Effector memory CD4-positive, alpha-beta T cell (primary cell): Measurements from ENCODE around the gene CA9.

Source experiments
- DNase-seq, 3 donors: peaks; one replicate each; pipeline ENCODE4 v3.0.0-alpha.2; 2020
- H3K27ac ChIP-seq: 2 replicates; pipeline ENCODE4 v1.7.0; 2013; ENCODE audit warnings: mild to moderate bottlenecking, low read length, moderate library complexity; ENCODE audit not compliant: insufficient read depth, poor library complexity, severe bottlenecking
- H3K27me3 ChIP-seq: replicated peaks from 2 replicates; pipeline ENCODE4 v1.7.0; 2013; ENCODE audit warnings: mild to moderate bottlenecking, low read length; ENCODE audit not compliant: insufficient read depth, control insufficient read depth, poor library complexity, severe bottlenecking
- H3K36me3 ChIP-seq: 2 replicates; pipeline ENCODE4 v1.7.0; 2013; ENCODE audit warnings: mild to moderate bottlenecking, low read length, moderate library complexity; ENCODE audit not compliant: control insufficient read depth, insufficient read depth
- H3K4me1 ChIP-seq: 2 replicates; pipeline ENCODE4 v1.7.0; 2013; ENCODE audit warnings: low read length, mild to moderate bottlenecking; ENCODE audit not compliant: control insufficient read depth, insufficient read depth, poor library complexity, severe bottlenecking
- H3K4me3 ChIP-seq: 2 replicates; pipeline ENCODE4 v1.7.0; 2013; ENCODE audit warnings: low read length, low read depth, mild to moderate bottlenecking; ENCODE audit not compliant: insufficient read depth, poor library complexity, severe bottlenecking
- H3K9me3 ChIP-seq: 2 replicates; pipeline ENCODE4 v1.7.0; 2013; ENCODE audit warnings: mild to moderate bottlenecking, low read length, moderate library complexity; ENCODE audit not compliant: control insufficient read depth

CA9 gene

DNA sequence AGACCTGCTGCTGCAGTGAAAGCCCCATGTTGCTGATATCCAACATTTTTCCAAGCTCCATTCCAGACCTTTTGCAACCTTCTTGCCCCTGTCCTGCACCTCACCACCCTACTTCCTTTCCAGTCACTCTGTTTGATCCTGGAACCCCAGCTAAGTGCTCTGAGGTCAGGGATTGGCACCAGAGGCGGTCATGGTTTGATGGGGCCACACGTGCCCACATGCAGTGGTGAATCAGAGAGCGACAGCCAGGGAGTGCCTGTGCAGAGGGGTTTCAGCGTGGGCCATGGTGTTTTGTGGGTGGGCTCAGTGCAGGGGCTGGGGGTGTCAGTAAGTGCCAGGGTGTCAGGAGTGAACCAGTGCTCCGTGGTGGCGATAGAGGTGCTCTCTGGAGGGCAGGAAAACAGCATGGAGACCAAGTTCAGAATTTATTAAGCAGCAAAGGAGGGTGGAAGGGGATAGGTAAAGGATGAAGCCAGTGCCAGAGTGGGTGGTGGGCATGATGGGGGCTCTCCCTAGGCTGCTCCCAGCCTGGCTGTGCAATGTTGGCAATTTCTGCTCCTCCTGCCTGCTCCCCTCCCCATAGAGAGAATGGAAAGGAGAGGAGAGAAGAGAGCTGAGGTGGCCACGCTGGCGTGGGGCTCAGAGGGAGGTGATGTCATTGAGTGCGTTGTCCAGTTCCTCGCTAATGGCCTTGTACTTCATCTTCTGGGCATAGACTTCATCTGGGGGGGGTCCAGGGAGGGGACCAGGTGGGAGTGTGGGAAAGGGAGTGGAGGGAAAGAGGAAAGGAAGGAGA, 9.0 kb downstream of the CA9 start:
- Histone ChIP-seq H3K4me1 (no peaks in the 10 kb centered on the region), H3K9me3 (no peaks in the 10 kb centered on the region), H3K4me3 (no peak overlapping the region), H3K27me3 (no peaks in the 10 kb centered on the region), H3K27ac (no peak overlapping the region), H3K36me3 (no peaks in the 10 kb centered on the region)
- no peak for DNase-seq

DNA sequence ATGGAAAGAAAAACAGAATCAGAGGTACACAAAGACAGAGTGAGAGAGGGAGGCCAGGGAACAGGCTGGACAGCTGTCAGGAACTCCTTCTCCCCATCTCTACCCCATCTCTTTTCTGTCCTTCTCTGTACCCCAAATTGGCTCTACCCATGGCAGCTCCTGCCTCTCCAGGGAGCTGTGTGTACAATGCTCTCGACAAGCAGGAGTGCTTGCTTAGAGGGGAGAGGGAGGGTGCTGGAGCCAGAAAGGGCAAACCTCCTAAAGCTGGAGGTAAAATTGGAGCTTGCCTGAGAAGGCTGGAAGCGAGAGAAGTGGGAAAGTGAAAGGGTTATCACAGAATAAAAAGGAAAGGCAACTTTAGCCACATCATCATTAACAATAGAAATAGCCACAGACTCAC, 9.6 kb downstream of the CA9 start:
- H3K36me3 ChIP-seq, result no peaks in the 10 kb centered on the region
- no peak overlapping the region for H3K4me3 ChIP-seq
- no peaks in the 10 kb centered on the region for H3K27me3 ChIP-seq
- no peak overlapping the region for H3K27ac ChIP-seq
- H3K9me3 ChIP-seq, result no peaks in the 10 kb centered on the region
- DNase-seq, result no peak
- H3K4me1 ChIP-seq, result no peaks in the 10 kb centered on the region

DNA sequence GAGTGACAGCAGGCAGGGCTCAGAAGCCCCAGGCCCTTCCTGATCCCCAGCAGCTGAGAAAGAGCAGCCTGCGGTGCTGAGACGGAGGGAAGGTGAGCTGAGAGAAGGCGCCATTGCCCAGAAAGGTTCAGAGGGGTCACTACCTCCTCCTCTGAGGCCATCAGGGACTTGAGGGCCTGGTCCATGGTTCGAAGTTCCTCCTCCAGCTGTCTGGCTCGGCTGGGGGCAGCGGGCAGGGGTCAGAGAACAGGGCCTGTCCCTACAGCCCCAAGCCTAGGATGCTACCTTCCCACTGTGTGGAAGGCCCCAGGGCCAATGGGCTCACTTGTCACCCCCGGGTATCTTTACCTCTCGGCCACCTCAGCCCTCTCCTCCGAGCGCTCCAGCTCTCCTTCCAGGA, 11.2 kb downstream of the CA9 start:
- no peak overlapping the region for H3K4me3 ChIP-seq
- no peaks in the 10 kb centered on the region for H3K36me3 ChIP-seq
- H3K4me1 ChIP-seq, result peaks cover under 1% of the 10 kb centered on the region
- no peak for DNase-seq
- no peaks in the 10 kb centered on the region for H3K9me3 ChIP-seq
- H3K27ac ChIP-seq, result no peak overlapping the region
- H3K27me3 ChIP-seq, result no peaks in the 10 kb centered on the region

DNA sequence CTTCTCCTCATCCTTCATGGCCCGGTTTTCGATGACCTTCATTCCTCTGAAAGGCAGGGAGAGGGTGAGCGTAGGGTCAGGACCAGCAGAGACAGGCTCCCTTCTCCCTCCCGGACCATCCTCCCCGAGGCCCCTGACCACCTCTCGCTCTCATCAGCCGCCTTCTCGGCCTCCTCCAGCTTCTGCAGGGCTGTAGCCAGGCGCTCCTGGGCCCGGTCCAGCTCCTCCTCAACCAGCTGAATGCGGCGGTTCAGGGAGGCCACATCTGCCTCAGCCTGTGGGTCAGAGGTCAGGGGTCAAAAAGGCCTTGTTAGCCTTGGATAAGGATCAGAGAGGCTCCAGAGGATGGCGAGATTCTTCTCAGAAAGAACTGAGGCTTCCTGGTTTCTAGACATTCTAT, 11.8 kb downstream of the CA9 start:
- no peak overlapping the region for H3K27ac ChIP-seq
- H3K4me1 ChIP-seq, result peaks cover 4% of the 10 kb centered on the region
- H3K27me3 ChIP-seq, result no peaks in the 10 kb centered on the region
- H3K4me3 ChIP-seq, result no peak overlapping the region
- no peak for DNase-seq
- H3K9me3 ChIP-seq, result no peaks in the 10 kb centered on the region
- H3K36me3 ChIP-seq, result no peaks in the 10 kb centered on the region

DNA sequence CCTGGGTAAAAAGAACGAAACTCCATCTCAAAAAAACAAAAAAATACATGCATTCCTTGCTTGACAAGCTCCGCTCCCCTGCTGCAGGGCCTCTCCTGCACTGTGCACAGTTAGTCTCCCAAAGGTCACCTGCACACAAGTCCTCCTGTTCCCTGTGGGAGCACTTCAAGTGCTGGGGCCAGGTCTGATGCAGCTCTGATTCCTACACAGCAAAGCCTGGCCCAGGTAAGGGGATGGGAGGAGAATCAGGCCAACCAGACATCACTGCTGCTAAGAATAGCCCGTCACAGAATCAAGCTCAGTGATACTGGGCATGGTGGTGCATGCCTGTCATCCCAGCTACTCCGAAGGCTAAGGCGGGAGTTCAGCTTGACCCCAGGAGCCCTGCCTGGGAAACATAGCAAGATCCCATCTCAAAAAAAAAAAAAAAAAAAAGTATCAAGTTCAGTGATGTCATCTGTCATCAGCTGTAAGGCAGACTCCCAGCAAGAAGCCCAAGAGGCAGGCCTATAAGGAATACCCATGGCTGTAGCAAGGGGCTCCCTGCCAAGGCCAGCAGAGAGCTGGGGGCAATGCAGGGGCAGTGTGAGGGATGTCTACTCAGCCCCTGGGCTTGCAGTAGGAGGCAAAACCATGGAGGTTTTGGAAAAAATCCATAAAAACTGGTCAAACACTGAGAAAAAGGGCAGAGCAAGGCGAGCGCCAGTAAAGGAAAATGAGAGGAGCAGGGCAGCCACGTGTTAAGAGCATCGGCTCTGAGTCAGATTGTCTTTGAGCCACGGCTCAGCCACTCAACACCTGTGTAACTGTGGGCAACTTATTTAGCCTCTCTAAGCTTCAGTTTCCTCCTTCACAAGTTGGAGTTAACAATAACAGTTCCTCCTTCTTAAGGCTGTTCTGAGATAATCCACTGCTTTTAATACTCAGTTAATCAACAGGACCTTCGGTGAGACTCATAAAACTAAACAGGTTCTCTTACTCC, 12.8 kb downstream of the CA9 start:
- Histone ChIP-seq H3K4me3 (no peak overlapping the region), H3K9me3 (no peaks in the 10 kb centered on the region), H3K4me1 (peaks cover 9% of the 10 kb centered on the region), H3K27me3 (no peaks in the 10 kb centered on the region), H3K36me3 (no peaks in the 10 kb centered on the region), H3K27ac (no peak overlapping the region)
- DNase-seq, result no peak

DNA sequence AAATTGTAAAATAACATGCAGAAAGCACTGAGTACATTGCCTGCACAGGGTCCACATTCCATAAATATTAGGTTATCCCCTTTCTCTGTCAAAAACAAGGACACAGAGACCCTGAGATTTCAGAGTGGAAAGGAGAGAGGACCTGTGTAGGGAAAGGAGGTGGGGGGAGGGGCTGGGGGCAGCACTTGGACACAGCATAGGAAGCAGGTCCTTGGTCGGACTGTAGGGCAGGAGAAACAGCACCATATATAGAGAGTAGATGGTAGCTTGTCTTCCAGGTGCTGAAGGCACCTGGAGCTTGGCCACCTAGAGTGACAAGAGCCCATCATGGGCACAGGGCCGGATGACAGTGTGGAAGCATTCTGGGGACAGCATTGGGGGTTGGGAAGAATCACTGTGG, 13.6 kb downstream of the CA9 start:
- H3K36me3 ChIP-seq, result no peaks in the 10 kb centered on the region
- H3K27me3 ChIP-seq, result no peaks in the 10 kb centered on the region
- no peak overlapping the region for H3K4me3 ChIP-seq
- H3K27ac ChIP-seq, result no peak overlapping the region
- H3K9me3 ChIP-seq, result no peaks in the 10 kb centered on the region
- peaks cover 9% of the 10 kb centered on the region for H3K4me1 ChIP-seq
- DNase-seq, result no peak

DNA sequence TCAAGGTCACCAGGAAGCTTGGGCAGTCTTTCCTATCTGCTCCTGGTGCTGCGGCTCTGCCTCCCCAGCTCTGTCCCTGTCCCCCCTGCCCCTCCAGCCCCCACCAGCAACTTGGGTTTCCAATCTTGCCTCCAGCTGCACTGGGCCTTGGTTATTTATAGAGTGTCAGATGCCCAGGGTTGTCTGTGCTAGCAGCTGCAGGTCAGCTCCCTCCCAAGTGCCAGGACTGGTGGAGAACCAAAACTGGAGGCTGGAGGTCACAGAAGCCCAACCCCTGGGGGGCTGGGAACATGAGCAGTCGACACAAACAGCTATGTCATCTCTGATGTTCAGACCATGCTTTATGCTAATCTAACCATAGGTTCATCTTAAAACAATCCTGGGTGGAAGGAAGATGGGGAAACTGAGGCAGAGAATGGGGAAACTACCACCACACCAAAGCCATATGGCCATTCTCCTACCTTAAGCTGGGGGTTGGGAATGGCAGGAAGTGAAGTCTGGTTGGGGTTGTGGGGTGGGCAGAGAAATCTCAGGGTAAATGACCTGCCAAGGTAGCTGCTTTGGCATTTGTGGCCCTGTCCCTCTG, 14.3 kb downstream of the CA9 start:
- no peaks in the 10 kb centered on the region for H3K36me3 ChIP-seq

DNA sequence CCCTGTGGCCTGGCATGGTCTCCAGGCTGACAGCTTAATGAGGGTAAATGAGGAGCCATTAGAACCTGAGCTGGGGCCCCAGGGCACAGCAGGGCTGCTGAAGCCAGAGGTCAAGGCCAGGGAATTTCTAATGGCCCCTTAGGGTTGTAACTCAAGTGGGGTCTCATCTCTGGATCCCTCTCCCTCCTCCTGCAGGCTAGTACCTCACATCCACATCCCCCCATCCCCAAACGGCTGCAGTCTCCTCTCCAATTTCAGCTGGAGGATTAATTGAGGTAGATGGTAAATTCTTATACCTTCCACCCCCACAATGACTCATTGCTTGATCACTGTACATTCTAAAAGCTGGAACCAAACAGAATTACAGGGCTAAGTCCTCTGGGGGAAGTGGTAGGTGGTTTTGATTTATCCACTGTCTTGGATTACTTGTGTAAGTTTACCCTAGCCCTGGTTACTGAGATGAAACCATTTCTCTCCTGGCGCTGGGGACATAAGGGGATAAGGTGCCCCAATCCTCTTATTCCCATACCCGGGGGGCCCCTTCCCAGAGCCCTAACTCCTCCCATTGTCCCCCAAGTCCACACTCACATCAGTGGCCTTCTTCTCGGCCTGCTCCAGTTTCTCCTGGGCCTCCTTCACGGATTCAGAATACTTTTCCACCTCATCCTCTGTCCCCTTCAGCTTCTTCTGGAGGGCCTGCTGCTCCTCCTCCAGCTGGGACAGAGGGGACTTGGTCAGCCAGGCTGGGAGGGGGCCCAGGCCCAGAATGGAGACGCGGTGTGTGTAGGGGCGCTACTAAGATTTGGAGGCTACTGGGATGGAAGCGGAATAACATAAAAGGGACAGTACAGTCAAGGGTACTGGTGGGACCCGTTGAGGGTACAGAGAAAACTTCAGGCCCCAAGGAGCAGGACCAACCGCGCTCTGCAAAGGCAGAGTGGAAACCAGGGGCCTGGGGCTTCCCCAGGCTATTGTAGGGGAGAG, 15.1 kb downstream of the CA9 start:
- Histone ChIP-seq H3K4me1 (peaks cover 9% of the 10 kb centered on the region), H3K9me3 (no peaks in the 10 kb centered on the region), H3K4me3 (no peak overlapping the region), H3K36me3 (no peaks in the 10 kb centered on the region), H3K27ac (peak overlapping the region; percentile 21), H3K27me3 (no peaks in the 10 kb centered on the region)
- DNase-seq, result no peak

More for the DNA sequence above, 14.3 kb downstream of the CA9 start:
- no peak overlapping the region for H3K4me3 ChIP-seq
- no peaks in the 10 kb centered on the region for H3K9me3 ChIP-seq
- DNase-seq, result no peak
- no peak overlapping the region for H3K27ac ChIP-seq
- H3K4me1 ChIP-seq, result peaks cover 9% of the 10 kb centered on the region
- no peaks in the 10 kb centered on the region for H3K27me3 ChIP-seq

DNA sequence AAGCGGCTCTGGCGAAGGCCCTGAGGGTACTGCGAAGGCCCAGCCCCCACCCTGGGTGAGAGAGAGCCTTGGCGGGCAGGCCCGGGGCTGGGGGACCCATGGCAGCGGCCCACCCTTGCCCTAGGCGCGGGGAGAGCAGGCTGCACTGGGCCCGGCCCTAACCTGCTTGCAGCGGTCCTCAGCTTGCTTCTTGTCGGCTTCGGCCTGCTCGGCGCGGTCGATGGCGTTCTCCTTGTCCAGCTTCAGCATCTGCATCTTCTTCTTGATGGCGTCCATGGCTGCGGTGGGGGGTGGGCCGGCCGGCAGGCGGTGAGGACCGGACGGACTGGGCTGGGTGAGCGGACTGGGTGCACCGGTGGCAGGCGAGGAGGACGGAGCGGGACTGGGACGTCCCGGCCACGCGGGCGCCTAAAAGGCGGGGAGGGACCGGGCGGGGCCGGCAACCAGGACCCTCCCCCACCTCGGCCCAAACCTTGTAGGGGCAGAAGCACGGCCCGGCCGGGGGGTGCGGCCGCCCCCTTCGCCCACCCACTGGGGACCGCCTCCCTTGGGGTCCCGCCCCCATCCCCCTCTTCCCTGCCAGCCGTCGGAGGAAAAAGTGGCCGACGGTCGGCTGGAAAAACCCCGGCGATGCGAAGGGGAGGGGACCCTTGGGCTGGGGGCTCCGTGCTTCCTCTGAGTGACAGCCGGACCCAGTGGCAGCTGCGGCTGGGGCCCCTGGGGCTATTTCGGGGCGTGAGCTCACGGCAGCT, 16.0 kb downstream of the CA9 start, which contains the start of gene TPM2:
Gene TPM2, minus strand, starts transcription at position 384 of the 752 bp plus-strand sequence. Its CDS starts 108 bp downstream, at position 276.
- DNase-seq, result no peak
- H3K27ac ChIP-seq, result peak within 1 kb of the TSS; percentile 45
- no peaks in the 10 kb centered on the region for H3K9me3 ChIP-seq
- H3K4me1 ChIP-seq, result peaks cover 9% of the 10 kb centered on the region
- peak within 1 kb of the TSS; percentile 78 for H3K4me3 ChIP-seq
- H3K27me3 ChIP-seq, result no peaks in the 10 kb centered on the region
- no peaks in the 10 kb centered on the region for H3K36me3 ChIP-seq
